H1 (cell line): Measurements from ENCODE around the gene YTHDF2. TPM values are rescaled to one million over a fixed set of nuclear protein-coding genes. Genes with fewer than 3 reads are reported as not detected.

ENCODE experiments used
- CTCF ChIA-PET: fragments of 300-600 bp; sonication (Branson Sonifier 250); formaldehyde crosslinking; loops from one replicate; lab custom pipeline; 2021; ENCODE audit not compliant: partially characterized antibody; lab: Charles Lee
- POLR2A ChIA-PET: fragments of 300-600 bp; sonication (Branson Sonifier 250); formaldehyde crosslinking; loops from one replicate; lab custom pipeline; 2021; ENCODE audit warnings: inconsistent platforms; ENCODE audit not compliant: partially characterized antibody; lab: Charles Lee
- DNase-seq, 2 experiments: peaks; one replicate each; pipeline versions ENCODE4 v3.0.0 to v3.0.0-alpha.2; 2010 to 2022; ENCODE audit warnings: low spot score in 2 of 2, low read depth in 1 of 2, mixed read lengths in 1 of 2
- FAIRE-seq: peaks from 2 replicates; lab custom pipeline; 2011; peaks lifted over from hg19 to GRCh38; lab: Jason Lieb, UNC
- H2AFZ ChIP-seq: 2 replicates; pipeline ENCODE4 v1.8.1; 2012; ENCODE audit warnings: low read length, inconsistent platforms
- H2AK5ac ChIP-seq: 2 replicates; pipeline ENCODE4 v1.6.1; 2013; ENCODE audit warnings: low read depth, low read length
- H2BK120ac ChIP-seq: replicated peaks from 2 replicates; pipeline ENCODE3; 2013; ENCODE audit warnings: low read depth, low read length, inconsistent platforms
- H2BK12ac ChIP-seq: 2 replicates; pipeline ENCODE4 v1.6.1; 2013; ENCODE audit warnings: low read depth, low read length
- H2BK15ac ChIP-seq: 2 replicates; pipeline ENCODE4 v1.6.1; 2013; ENCODE audit warnings: low read length
- H2BK20ac ChIP-seq: 2 replicates; pipeline ENCODE4 v1.6.1; 2013; ENCODE audit warnings: low read length
- H2BK5ac ChIP-seq: 2 replicates; pipeline ENCODE4 v1.6.1; 2013; ENCODE audit warnings: low read depth, low read length
- H3K14ac ChIP-seq: 2 replicates; pipeline ENCODE4 v1.6.1; 2013; ENCODE audit warnings: inconsistent platforms; ENCODE audit not compliant: insufficient read length
- H3K18ac ChIP-seq: 2 replicates; pipeline ENCODE4 v1.6.1; 2013; ENCODE audit warnings: low read length; ENCODE audit errors: extremely low read depth
- H3K23ac ChIP-seq: 2 replicates; pipeline ENCODE4 v1.6.1; 2013; ENCODE audit warnings: inconsistent platforms; ENCODE audit not compliant: insufficient read length
- H3K23me2 ChIP-seq: 2 replicates; pipeline ENCODE4 v1.6.1; 2013; ENCODE audit warnings: low read depth, low read length
- H3K27ac ChIP-seq: 2 replicates; pipeline ENCODE4 v1.6.1; 2011; ENCODE audit warnings: low read depth, low read length, inconsistent platforms
- H3K27me3 ChIP-seq, 4 experiments: replicated peaks in 1 of 4; 1 replicate in 1 of 4; 2 replicates in 3 of 4; pipeline versions ENCODE4 v1.6.1 to v1.8.1; 2011 to 2013; ENCODE audit warnings: low read length in 3 of 4, mild to moderate bottlenecking in 3 of 4, inconsistent platforms in 2 of 4, mixed read lengths in 2 of 4, moderate library complexity in 1 of 4; ENCODE audit not compliant: control insufficient read depth in 3 of 4, insufficient read depth in 3 of 4; ENCODE audit errors: extremely low read depth in 1 of 4
- H3K36me3 ChIP-seq, 4 experiments: 2 replicates each; pipeline versions ENCODE4 v1.6.1 to v1.8.1; 2011 to 2013; ENCODE audit warnings: mild to moderate bottlenecking in 4 of 4, low read length in 3 of 4, moderate library complexity in 2 of 4, control low read depth in 1 of 4, inconsistent platforms in 1 of 4; ENCODE audit not compliant: insufficient read depth in 4 of 4, control insufficient read depth in 2 of 4
- H3K4ac ChIP-seq: replicated peaks from 2 replicates; pipeline ENCODE3; 2013; ENCODE audit warnings: low read length, low read depth, mixed read lengths, inconsistent platforms; ENCODE audit not compliant: insufficient read length
- H3K4me1 ChIP-seq, 4 experiments: replicated peaks in 1 of 4; 1 replicate in 1 of 4; 2 replicates in 3 of 4; pipeline versions ENCODE4 v1.6.1 to v1.8.1; 2011 to 2013; ENCODE audit warnings: low read length in 3 of 4, inconsistent platforms in 2 of 4, mixed read lengths in 1 of 4; ENCODE audit not compliant: insufficient read depth in 4 of 4, control insufficient read depth in 3 of 4
- H3K4me2 ChIP-seq, 2 experiments: 2 replicates each; pipeline versions ENCODE4 v1.6.1 to v1.8.1; 2011 to 2013; ENCODE audit warnings: low read depth in 2 of 2, low read length in 2 of 2, control low read depth in 1 of 2, inconsistent platforms in 1 of 2, mild to moderate bottlenecking in 1 of 2; ENCODE audit not compliant: insufficient read depth in 1 of 2
- H3K4me3 ChIP-seq, 4 experiments: fragments of 200-600, 300-600 bp in 1 of 4; sonication (generic), shearing (Covaris generic), sonication (Bioruptor Twin) in 1 of 4; 2 replicates each; pipeline versions ENCODE4 v1.5.1 to v1.8.1; 2011 to 2016; ENCODE audit warnings: low read length in 4 of 4, low read depth in 3 of 4, control low read depth in 2 of 4, inconsistent platforms in 2 of 4, mild to moderate bottlenecking in 2 of 4, mixed read lengths in 1 of 4, moderate library complexity in 1 of 4; ENCODE audit not compliant: insufficient read depth in 2 of 4; ENCODE audit errors: extremely low read depth in 1 of 4
- H3K56ac ChIP-seq: replicated peaks from 2 replicates; pipeline ENCODE3; 2013; ENCODE audit warnings: low read depth, mild to moderate bottlenecking, mixed read lengths, low read length, inconsistent platforms; ENCODE audit not compliant: insufficient read length
- H3K79me1 ChIP-seq: 2 replicates; pipeline ENCODE4 v1.6.1; 2013; ENCODE audit warnings: low read depth, low read length, control low read depth
- H3K79me2 ChIP-seq, 2 experiments: 2 replicates each; pipeline versions ENCODE4 v1.6.1 to v1.8.1; 2012 to 2013; ENCODE audit warnings: low read length in 2 of 2, mild to moderate bottlenecking in 2 of 2, inconsistent platforms in 1 of 2; ENCODE audit not compliant: insufficient read depth in 2 of 2, control insufficient read depth in 1 of 2
- H3K9ac ChIP-seq, 4 experiments: replicated peaks in 1 of 4; 1 replicate in 1 of 4; 2 replicates in 3 of 4; pipeline versions ENCODE4 v1.6.1 to v1.8.1; 2011 to 2013; ENCODE audit warnings: low read depth in 3 of 4, low read length in 3 of 4, control low read depth in 2 of 4, mild to moderate bottlenecking in 2 of 4, moderate library complexity in 2 of 4, inconsistent platforms in 1 of 4; ENCODE audit errors: extremely low read depth in 1 of 4
- H3K9me3 ChIP-seq, 2 experiments: 2 replicates each; pipeline versions ENCODE4 v1.6.1 to v1.8.1; 2012 to 2013; ENCODE audit warnings: mild to moderate bottlenecking in 2 of 2, moderate library complexity in 2 of 2, control low read depth in 1 of 2, inconsistent platforms in 1 of 2, low read depth in 1 of 2, low read length in 1 of 2, mixed read lengths in 1 of 2; ENCODE audit not compliant: insufficient read depth in 2 of 2
- H4K20me1 ChIP-seq, 2 experiments: replicated peaks in 1 of 2; 2 replicates each; pipeline versions ENCODE3 to v1.8.1; 2011 to 2013; ENCODE audit warnings: inconsistent platforms in 2 of 2, low read length in 2 of 2, mild to moderate bottlenecking in 1 of 2; ENCODE audit not compliant: insufficient read depth in 2 of 2, control insufficient read depth in 1 of 2
- H4K5ac ChIP-seq: 2 replicates; pipeline ENCODE4 v1.6.1; 2013; ENCODE audit warnings: low read length, low read depth, mixed read lengths, inconsistent platforms; ENCODE audit not compliant: insufficient read length
- H4K8ac ChIP-seq: 2 replicates; pipeline ENCODE4 v1.8.0; 2013; ENCODE audit warnings: mild to moderate bottlenecking, moderate library complexity, low read length, inconsistent platforms; ENCODE audit not compliant: insufficient read depth; ENCODE audit errors: extremely low read depth
- H4K91ac ChIP-seq: replicated peaks from 2 replicates; pipeline ENCODE3; 2013; ENCODE audit warnings: low read length, mixed read lengths, inconsistent platforms; ENCODE audit not compliant: insufficient read length
- JUN ChIP-seq: IDR thresholded peaks from 2 replicates; pipeline ENCODE4 v1.6.1; 2011; ENCODE audit warnings: low read depth, mild to moderate bottlenecking, improper control_type of control experiment, low read length
- POLR2AphosphoS5 ChIP-seq: IDR thresholded peaks from 2 replicates; pipeline ENCODE4 v1.6.1; 2011; ENCODE audit warnings: low read depth, low read length
- RFX5 ChIP-seq: IDR thresholded peaks from 2 replicates; pipeline ENCODE4 v1.6.1; 2011; ENCODE audit warnings: low read depth, low read length, improper control_type of control experiment, borderline replicate concordance
- SIRT6 ChIP-seq: IDR thresholded peaks from one replicate; pipeline ENCODE4 v1.7.1; 2012; ENCODE audit warnings: low read length, inconsistent platforms
- SP2 ChIP-seq: IDR thresholded peaks from 2 replicates; pipeline ENCODE4 v1.6.1; 2012; ENCODE audit warnings: mild to moderate bottlenecking, low read length, inconsistent platforms
- WGBS, 2 experiments: shearing (Covaris generic) in 1 of 2; methylation state at CpG; one replicate each; pipeline versions ENCODE4 v1.1.6 to v1.1.7; 2013 to 2015; ENCODE audit warnings: low lambda C conversion rate in 2 of 2, mixed read lengths in 2 of 2, inconsistent platforms in 1 of 2, low coverage in 1 of 2, missing lambda C conversion rate in 1 of 2; ENCODE audit not compliant: insufficient replicate concordance in 2 of 2, insufficient coverage in 1 of 2, insufficient read length in 1 of 2; ENCODE audit errors: extremely low coverage in 1 of 2, missing lambda C conversion rate in 1 of 2; 5-methylcytosine and 5-hydroxymethylcytosine counted together
- polyA plus RNA-seq, 7 experiments: library from polyadenylated mRNA; depleted of rRNA in 3 of 7; stranded (reverse) in 5 of 7; unstranded in 2 of 7; fragments of >200 nt in 5 of 7; fragments of 200-250 nt in 2 of 7; gene quantifications; 1 replicate in 5 of 7; 2 replicates in 1 of 7; 4 replicates in 1 of 7; pipeline versions ENCODE4 v1.2.1 to v1.2.3, GENCODE V29; 2011 to 2013; ENCODE audit warnings: missing spikeins in 2 of 7, mixed read lengths in 2 of 7
- total RNA-seq: library from RNA; stranded (reverse); fragmentation: NEBNext Ultra II Directional; extraction: Animal tissue kit (Norgen Biotek cat#: 25700); gene quantifications from 2 replicates; pipeline ENCODE4 v1.2.1, GENCODE V29; 2021
- TF ChIP-seq, protein P1 (sequence below): IDR thresholded peaks from 2 replicates; pipeline ENCODE4 v1.6.1; 2011; ENCODE audit warnings: low read depth, mild to moderate bottlenecking, low read length; ENCODE audit not compliant: insufficient read depth

The YTHDF2 gene
- total and polyA plus RNA-seq, 2 of the 8 experiments (the other 6 are each of a cell fraction or from before 2014, with no cell fraction given), result 128 to 164 TPM

DNA sequence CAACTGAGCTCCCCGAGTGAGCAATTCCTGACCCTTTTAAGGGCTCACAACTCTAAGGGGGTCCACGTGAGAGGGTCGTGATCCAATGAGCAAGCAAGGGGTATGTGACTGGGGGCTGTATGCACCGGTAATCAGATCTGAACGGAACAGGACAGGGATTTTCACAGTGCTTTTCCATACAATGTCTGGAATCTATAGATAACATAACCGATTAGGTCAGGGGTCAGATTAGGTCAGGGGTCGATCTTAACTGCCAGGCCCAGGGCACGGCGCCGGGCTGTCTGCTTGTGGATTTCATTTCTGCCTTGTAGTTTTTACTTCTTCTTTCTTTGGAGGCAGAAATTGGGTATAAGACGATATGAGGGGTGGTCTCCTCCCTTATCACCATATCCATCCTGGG lies 44.6 kb downstream of the YTHDF2 start:
- CTCF ChIA-PET, result interaction anchor here (0.7 to 8.0 kb wide), 3 partner anchors 15 to 104 kb away, joined by 3 to 160 read pairs (median 35); no protein-coding TSS in a partner anchor
- DNase-seq, result no peak
- Histone ChIP-seq H3K23ac (no peak overlapping the region), H2BK12ac (no peak overlapping the region), H3K79me2 (no peaks in the 10 kb centered on the region), H2AFZ (no peak overlapping the region), H3K36me3 (no peaks in the 10 kb centered on the region), H3K9me3 (no peaks in the 10 kb centered on the region), H4K20me1 (no peaks in the 10 kb centered on the region), H3K18ac (no peak overlapping the region), H3K27me3 (no peaks in the 10 kb centered on the region), H3K14ac (no peak overlapping the region), H3K56ac (no peak overlapping the region), H2BK20ac (no peak overlapping the region), H3K4ac (no peak overlapping the region), H4K8ac (no peak overlapping the region), H4K91ac (no peak overlapping the region), H3K79me1 (no peaks in the 10 kb centered on the region), H3K4me1 (no peaks in the 10 kb centered on the region), H2BK120ac (no peak overlapping the region), H3K23me2 (no peaks in the 10 kb centered on the region), H2BK15ac (no peak overlapping the region), H3K4me3 (no peak overlapping the region), H3K27ac (no peak overlapping the region), H2BK5ac (no peak overlapping the region), H4K5ac (no peak overlapping the region), H3K9ac (no peak overlapping the region), H3K4me2 (no peak overlapping the region), H2AK5ac (no peak overlapping the region)
- TF ChIP-seq SP2, result no peak
- TF ChIP-seq RFX5, result no peak
- TF ChIP-seq, protein P1, sequence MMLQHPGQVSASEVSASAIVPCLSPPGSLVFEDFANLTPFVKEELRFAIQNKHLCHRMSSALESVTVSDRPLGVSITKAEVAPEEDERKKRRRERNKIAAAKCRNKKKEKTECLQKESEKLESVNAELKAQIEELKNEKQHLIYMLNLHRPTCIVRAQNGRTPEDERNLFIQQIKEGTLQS, result no peak
- no peak for TF ChIP-seq SIRT6
- TF ChIP-seq JUN, result no peak
- no peak for TF ChIP-seq POLR2AphosphoS5
- POLR2A ChIA-PET, result no interaction called here
- WGBS, 2 experiments, result 87% methylated on average over 11 of the region's 11 CpGs; no CpG with 5 or more reads in 1 of the 2 experiments
- no peak for FAIRE-seq
